Stimulated activated CD8-positive, alpha-beta memory T cell treated with anti-CD3 and anti-CD28 coated beads, Interleukin-15, amount 100 ng/mL, for 48 hours (primary cell): Measurements from ENCODE around the gene IP6K3.
A peak's percentile ranks its signal among the peaks of the same experiment; 100 is the strongest.

Source experiments
- DNase-seq, 2 donors: peaks; one replicate each; pipeline ENCODE4 v3.0.0-alpha.2; 2020; ENCODE audit warnings: low read depth in 2 of 2

IP6K3 gene

GRCh38 chr6:33746651-33747100 lies at the start of gene IP6K3:
TSS of gene IP6K3 (minus strand) at chr6:33746905. CDS start at chr6:33735476, 11,429 bp downstream.
- no peak for DNase-seq

- DNase-seq = no peak
Observed at GRCh38 chr6:33794910-33795623, 48.4 kb upstream of the IP6K3 start.

GRCh38 chr6:33792981-33793380 lies 46.3 kb upstream of the IP6K3 start:
- no peak for DNase-seq

GRCh38 chr6:33791620-33792019 lies 44.9 kb upstream of the IP6K3 start:
- DNase-seq = no peak

- no peak for DNase-seq
Observed at GRCh38 chr6:33790910-33791309, 44.2 kb upstream of the IP6K3 start.

- DNase-seq = no peak
Observed at GRCh38 chr6:33790379-33790778, 43.7 kb upstream of the IP6K3 start.

GRCh38 chr6:33789550-33789895 lies 42.8 kb upstream of the IP6K3 start:
- DNase-seq = no peak

- peak; percentile 86 to 89 for DNase-seq
Observed at GRCh38 chr6:33788694-33789549, 42.2 kb upstream of the IP6K3 start, which contains the start of gene LEMD2. TSS of gene LEMD2 (minus strand) at chr6:33789130. CDS start at chr6:33789116, 14 bp downstream.

GRCh38 chr6:33787954-33788693 lies 41.4 kb upstream of the IP6K3 start:
- peak; percentile 51 to 58 for DNase-seq

- no peak for DNase-seq
Observed at GRCh38 chr6:33787346-33787953, 40.7 kb upstream of the IP6K3 start.

- DNase-seq = no peak
Observed at GRCh38 chr6:33786736-33787135, 40.0 kb upstream of the IP6K3 start.

- DNase-seq = no peak
Observed at GRCh38 chr6:33785778-33786177, 39.1 kb upstream of the IP6K3 start.

GRCh38 chr6:33784787-33785186 lies 38.1 kb upstream of the IP6K3 start:
- no peak for DNase-seq

- DNase-seq = no peak
Observed at GRCh38 chr6:33783781-33784520, 37.2 kb upstream of the IP6K3 start.

- no peak for DNase-seq
Observed at GRCh38 chr6:33782561-33782960, 35.9 kb upstream of the IP6K3 start.

GRCh38 chr6:33781131-33781975 lies 34.6 kb upstream of the IP6K3 start:
- DNase-seq = no peak

- no peak for DNase-seq
Observed at GRCh38 chr6:33779895-33780294, 33.2 kb upstream of the IP6K3 start.

- DNase-seq = no peak
Observed at GRCh38 chr6:33779290-33779689, 32.6 kb upstream of the IP6K3 start.

- DNase-seq = no peak
Observed at GRCh38 chr6:33778444-33779121, 31.9 kb upstream of the IP6K3 start.
